Fibroblast of lung (primary cell): ENCODE results near the gene PARD6B. TPM values are rescaled to one million over a fixed set of nuclear protein-coding genes. Genes with fewer than 3 reads are reported as not detected.

Source experiments
- DNase-seq, 2 donors: peaks; one replicate each; pipeline versions ENCODE4 v3.0.0 to v3.0.0-alpha.2; 2010; ENCODE audit warnings: low read depth in 2 of 2
- H2AFZ ChIP-seq: 2 replicates; pipeline ENCODE4 v1.5.1; 2012; ENCODE audit warnings: low read length, control low read depth, inconsistent platforms
- H3K27ac ChIP-seq: 2 replicates; pipeline ENCODE4 v1.5.1; 2011; ENCODE audit warnings: low read length, control low read depth; ENCODE audit not compliant: insufficient read depth
- H3K27me3 ChIP-seq: 2 replicates; pipeline ENCODE4 v1.5.1; 2011; ENCODE audit warnings: mild to moderate bottlenecking, low read length; ENCODE audit not compliant: control insufficient read depth, insufficient read depth
- H3K36me3 ChIP-seq: 2 replicates; pipeline ENCODE4 v1.5.1; 2011; ENCODE audit warnings: low read length; ENCODE audit not compliant: control insufficient read depth, insufficient read depth
- H3K4me1 ChIP-seq: 2 replicates; pipeline ENCODE4 v1.5.1; 2011; ENCODE audit warnings: low read length; ENCODE audit not compliant: control insufficient read depth, insufficient read depth; ENCODE audit errors: extremely low read depth
- H3K4me2 ChIP-seq: 2 replicates; pipeline ENCODE4 v1.5.1; 2011; ENCODE audit warnings: low read length, control low read depth; ENCODE audit not compliant: insufficient read depth; ENCODE audit errors: extremely low read depth
- H3K4me3 ChIP-seq, 4 experiments: fragments of 200-600 bp in 1 of 4; sonication (generic) in 1 of 4; replicated peaks in 1 of 4; 2 replicates each; pipeline ENCODE4 v1.5.1; 2011 to 2016; ENCODE audit warnings: low read length in 4 of 4, low read depth in 3 of 4, mild to moderate bottlenecking in 3 of 4, control low read depth in 2 of 4, inconsistent platforms in 1 of 4, mixed read lengths in 1 of 4; ENCODE audit not compliant: insufficient read depth in 1 of 4; ENCODE audit errors: control extremely low read depth in 1 of 4
- H3K79me2 ChIP-seq: 2 replicates; pipeline ENCODE4 v1.5.1; 2012; ENCODE audit warnings: mild to moderate bottlenecking, low read length, inconsistent platforms; ENCODE audit not compliant: control insufficient read depth, insufficient read depth
- H3K9ac ChIP-seq: 2 replicates; pipeline ENCODE4 v1.5.1; 2011; ENCODE audit warnings: mild to moderate bottlenecking, low read length, control low read depth; ENCODE audit not compliant: insufficient read depth
- H3K9me3 ChIP-seq: 2 replicates; pipeline ENCODE4 v1.5.1; 2012; ENCODE audit warnings: low read depth, low read length; ENCODE audit not compliant: control insufficient read depth, insufficient read depth
- H4K20me1 ChIP-seq: 2 replicates; pipeline ENCODE4 v1.5.1; 2011; ENCODE audit warnings: low read length; ENCODE audit not compliant: control insufficient read depth, insufficient read depth; ENCODE audit errors: extremely low read depth
- CTCF ChIP-seq, 2 donors: IDR thresholded peaks in 1 of 2; conservative IDR thresholded peaks in 1 of 2; 1 replicate in 1 of 2; 2 replicates in 1 of 2; pipeline ENCODE4 v1.5.1; 2011 to 2012; ENCODE audit warnings: low read length in 2 of 2, control low read depth in 1 of 2, inconsistent platforms in 1 of 2, low read depth in 1 of 2, mild to moderate bottlenecking in 1 of 2
- EZH2 ChIP-seq: IDR thresholded peaks from 2 replicates; pipeline ENCODE4 v1.5.1; 2012; ENCODE audit warnings: low read length, control low read depth, mild to moderate bottlenecking; ENCODE audit errors: missing control alignments
- polyA minus RNA-seq: library from RNA; depleted of rRNA, polyadenylated mRNA; stranded (reverse); fragments of >200 nt; gene quantifications from 2 replicates; pipeline ENCODE4 v1.2.3, GENCODE V29; 2011; ENCODE audit warnings: low replicate concordance
- polyA plus RNA-seq, 2 donors: library from polyadenylated mRNA; depleted of rRNA in 1 of 2; stranded (reverse) in 1 of 2; unstranded in 1 of 2; fragments of >200 nt; gene quantifications; 2 replicates each; pipeline ENCODE4 v1.2.1, GENCODE V29; 2011 to 2012; ENCODE audit warnings: missing spikeins in 1 of 2
- total RNA-seq: library from RNA; depleted of rRNA; stranded (reverse); fragments of >200 nt; gene quantifications from 2 replicates; pipeline ENCODE4 v1.2.1, GENCODE V29; 2014

PARD6B gene
- total RNA-seq (0.83 and 1.0 TPM in 2 replicates), polyA plus RNA-seq (0.23 and 0.30 TPM in 2 replicates), polyA minus RNA-seq (0.07 TPM in 1 of 2 replicates, not detected in the other)
- polyA plus RNA-seq (2012): 0.12 and 0.17 TPM in 2 replicates

GRCh38 chr20:50731055-50731929 lies at the start of gene PARD6B:
TSS of gene PARD6B (plus strand) at chr20:50731580. CDS start at chr20:50731787, 207 bp downstream.
- H3K4me2 ChIP-seq: peak within 1 kb of the TSS; percentile 86
- no peaks in the 10 kb centered on the region for H3K9me3 ChIP-seq
- no peak for TF ChIP-seq EZH2
- no peak for TF ChIP-seq CTCF (conservative IDR thresholded peaks at IDR 0.05 in 1 of 2, IDR thresholded peaks at IDR 0.05 in 1 of 2; ENCODE audit: low read depth in 1 of 2, low read length in 2 of 2)
- peaks cover 5% of the 10 kb centered on the region for H3K4me1 ChIP-seq
- peak within 1 kb of the TSS; percentile 41 to 68 (median 58) for H3K4me3 ChIP-seq
- H3K27ac ChIP-seq: no peak within 1 kb of the TSS
- H3K36me3 ChIP-seq: no peaks in the 10 kb centered on the region
- peaks cover 5% of the 10 kb centered on the region for H3K27me3 ChIP-seq
- peak within 1 kb of the TSS; percentile 44 for H3K9ac ChIP-seq
- no peaks in the 10 kb centered on the region for H3K79me2 ChIP-seq
- no peaks in the 10 kb centered on the region for H4K20me1 ChIP-seq
- peak within 1 kb of the TSS; percentile 58 for H2AFZ ChIP-seq
- DNase-seq: peak; percentile 89 to 93

GRCh38 chr20:50682065-50682464 lies 49.3 kb upstream of the PARD6B start:
- Histone ChIP-seq H3K27me3 (no peaks in the 10 kb centered on the region), H2AFZ (no peak overlapping the region), H3K9ac (no peak overlapping the region), H3K79me2 (no peaks in the 10 kb centered on the region), H3K4me2 (no peak overlapping the region), H3K4me3 (no peak overlapping the region), H3K9me3 (no peaks in the 10 kb centered on the region), H4K20me1 (no peaks in the 10 kb centered on the region), H3K27ac (no peak overlapping the region), H3K36me3 (no peaks in the 10 kb centered on the region), H3K4me1 (no peaks in the 10 kb centered on the region)
- TF ChIP-seq EZH2 (no peak), CTCF (conservative IDR thresholded peaks at IDR 0.05 in 1 of 2, IDR thresholded peaks at IDR 0.05 in 1 of 2; ENCODE audit: low read depth in 1 of 2, low read length in 2 of 2) (no peak)
- no peak for DNase-seq

GRCh38 chr20:50682947-50683530 lies 48.3 kb upstream of the PARD6B start:
- DNase-seq: no peak
- H4K20me1 ChIP-seq: no peaks in the 10 kb centered on the region
- H3K4me2 ChIP-seq: no peak overlapping the region
- TF ChIP-seq EZH2: no peak
- no peak for TF ChIP-seq CTCF (conservative IDR thresholded peaks at IDR 0.05 in 1 of 2, IDR thresholded peaks at IDR 0.05 in 1 of 2; ENCODE audit: low read depth in 1 of 2, low read length in 2 of 2)
- no peak overlapping the region for H3K4me3 ChIP-seq
- no peak overlapping the region for H3K27ac ChIP-seq
- H3K36me3 ChIP-seq: no peaks in the 10 kb centered on the region
- no peaks in the 10 kb centered on the region for H3K79me2 ChIP-seq
- H3K9ac ChIP-seq: no peak overlapping the region
- H3K4me1 ChIP-seq: no peaks in the 10 kb centered on the region
- no peaks in the 10 kb centered on the region for H3K9me3 ChIP-seq
- no peaks in the 10 kb centered on the region for H3K27me3 ChIP-seq
- no peak overlapping the region for H2AFZ ChIP-seq
